Measurements from ENCODE around the gene FGFRL1.
"Not testable (repeated sequence)": the region's sequence is repeated elsewhere in the genome, so short reads cannot be mapped to it uniquely, and the experiment has no call there.

FGFRL1 gene

GRCh38 chr4:973431-974397 is 37.7 kb upstream of the FGFRL1 start, which contains the start of gene DGKQ:
Gene DGKQ, minus strand, starts transcription at chr4:973569. Its CDS starts 87 bp downstream, at chr4:973482.
- peak; percentile 90 for DNase-seq (ENCODE audit: low spot score)

GRCh38 chr4:974668-975067 is 36.8 kb upstream of the FGFRL1 start:
- DNase-seq (ENCODE audit: low spot score) = no peak

- DNase-seq (ENCODE audit: low spot score) = not testable (repeated sequence)
These were observed 35.4 kb upstream of the FGFRL1 start for GRCh38 chr4:976016-976415.

- no peak for DNase-seq (ENCODE audit: low spot score)
These were observed 32.3 kb upstream of the FGFRL1 start for GRCh38 chr4:978957-979701.

GRCh38 chr4:982291-982690 is 29.1 kb upstream of the FGFRL1 start:
- DNase-seq (ENCODE audit: low spot score) = no peak

GRCh38 chr4:982814-983213 is 28.6 kb upstream of the FGFRL1 start:
- no peak for DNase-seq (ENCODE audit: low spot score)

- no peak for DNase-seq (ENCODE audit: low spot score)
These were observed 26.9 kb upstream of the FGFRL1 start for GRCh38 chr4:984336-985054.

- DNase-seq (ENCODE audit: low spot score) = peak; percentile 63
These were observed 26.1 kb upstream of the FGFRL1 start for GRCh38 chr4:985123-985830.

GRCh38 chr4:986428-986878 is 25.0 kb upstream of the FGFRL1 start:
- no peak for DNase-seq (ENCODE audit: low spot score)

GRCh38 chr4:986879-987623 is 24.4 kb upstream of the FGFRL1 start, which contains the start of gene IDUA:
Gene IDUA, plus strand, starts transcription at chr4:987044. Its CDS starts 41 bp downstream, at chr4:987085.
- DNase-seq (ENCODE audit: low spot score) = peak; percentile 85

- DNase-seq (ENCODE audit: low spot score) = no peak
These were observed 23.6 kb upstream of the FGFRL1 start for GRCh38 chr4:987624-988513.

GRCh38 chr4:988726-989721 is 22.4 kb upstream of the FGFRL1 start:
- no peak for DNase-seq (ENCODE audit: low spot score)

- DNase-seq (ENCODE audit: low spot score) = no peak
These were observed 21.5 kb upstream of the FGFRL1 start for GRCh38 chr4:989722-990471.

GRCh38 chr4:990746-991367 is 20.6 kb upstream of the FGFRL1 start:
- DNase-seq (ENCODE audit: low spot score) = no peak

GRCh38 chr4:991451-992296 is 19.8 kb upstream of the FGFRL1 start:
- DNase-seq (ENCODE audit: low spot score) = no peak

All from CD4-positive, alpha-beta T cell treated with Interleukin-15 for 4 hours (primary cell).